Islet precursor cell (in vitro differentiated cells): Measurements from ENCODE around the gene ZNF467.

ENCODE experiments used
- DNase-seq: peaks from one replicate; pipeline ENCODE4 v3.0.0-alpha.2; 2018

ZNF467 gene

GRCh38 chr7:149773446-149774236 is at the start of gene ZNF467:
ZNF467 (minus strand) TSS chr7:149773588; CDS start chr7:149771032, 2,556 bp downstream.
- DNase-seq = no peak

GRCh38 chr7:149822353-149822943 is 49.1 kb upstream of the ZNF467 start:
- no peak for DNase-seq

GRCh38 chr7:149821191-149822148 is 48.1 kb upstream of the ZNF467 start:
- no peak for DNase-seq

GRCh38 chr7:149820622-149821190 is 47.3 kb upstream of the ZNF467 start:
- no peak for DNase-seq

GRCh38 chr7:149819961-149820340 is 46.6 kb upstream of the ZNF467 start:
- no peak for DNase-seq

- DNase-seq = no peak
These were observed 46.0 kb upstream of the ZNF467 start for GRCh38 chr7:149819141-149819960.

- no peak for DNase-seq
These were observed 45.1 kb upstream of the ZNF467 start for GRCh38 chr7:149818536-149818840.

GRCh38 chr7:149817836-149818535 is 44.6 kb upstream of the ZNF467 start:
- no peak for DNase-seq

GRCh38 chr7:149817301-149817771 is 43.9 kb upstream of the ZNF467 start:
- no peak for DNase-seq

GRCh38 chr7:149816794-149817193 is 43.4 kb upstream of the ZNF467 start:
- no peak for DNase-seq

GRCh38 chr7:149816267-149816751 is 42.9 kb upstream of the ZNF467 start:
- no peak for DNase-seq

- DNase-seq = no peak
These were observed 42.4 kb upstream of the ZNF467 start for GRCh38 chr7:149815661-149816266.

- DNase-seq = no peak
These were observed 41.7 kb upstream of the ZNF467 start for GRCh38 chr7:149815121-149815520.

GRCh38 chr7:149814494-149814893 is 41.1 kb upstream of the ZNF467 start:
- DNase-seq = no peak

- no peak for DNase-seq
These were observed 40.1 kb upstream of the ZNF467 start for GRCh38 chr7:149813254-149814035.

GRCh38 chr7:149811831-149812490 is 38.6 kb upstream of the ZNF467 start:
- DNase-seq = no peak

- no peak for DNase-seq
These were observed 37.8 kb upstream of the ZNF467 start for GRCh38 chr7:149811221-149811620.

GRCh38 chr7:149809215-149809614 is 35.8 kb upstream of the ZNF467 start:
- DNase-seq = no peak

- no peak for DNase-seq
These were observed 34.9 kb upstream of the ZNF467 start for GRCh38 chr7:149808311-149808710.

GRCh38 chr7:149806726-149807125 is 33.3 kb upstream of the ZNF467 start:
- DNase-seq = no peak
